Endothelial cell of umbilical vein (primary cell): ENCODE measurements around the gene TCTN2. TPM values are rescaled to one million over a fixed set of nuclear protein-coding genes. Genes with fewer than 3 reads are reported as not detected.

ENCODE experiments used
- BruUV-seq: library from RNA; stranded (reverse); fragments of 400-500 nt; replicated peaks from 2 replicates; lab custom pipeline; 2021; lab: Mats Ljungman, UMichigan
- CTCF ChIA-PET: fragments of 300-600, 350-600 bp; sonication (Branson Sonifier 250); formaldehyde crosslinking; loops from one replicate; lab custom pipeline; 2021; ENCODE audit warnings: antibody characterized with exemption, inconsistent platforms; lab: Charles Lee
- POLR2A ChIA-PET: fragments of 300-600, 350-600 bp; sonication (Branson Sonifier 250); formaldehyde crosslinking; loops from one replicate; lab custom pipeline; 2021; ENCODE audit warnings: antibody characterized with exemption, inconsistent platforms; lab: Charles Lee
- DNase-seq: peaks from one replicate; pipeline ENCODE4 v3.0.0-alpha.2; 2011; ENCODE audit warnings: low read depth, low spot score
- FAIRE-seq: peaks from 2 replicates; lab custom pipeline; 2011; peaks lifted over from hg19 to GRCh38; lab: Jason Lieb, UNC
- H2AFZ ChIP-seq: 2 replicates; pipeline ENCODE4 v1.6.0; 2012; ENCODE audit warnings: low read depth, low read length, control low read depth, inconsistent platforms
- H3K27ac ChIP-seq: 2 replicates; pipeline ENCODE4 v1.5.1; 2011; ENCODE audit warnings: low read depth, mild to moderate bottlenecking, control low read depth, low read length, moderate library complexity; ENCODE audit not compliant: insufficient read depth
- H3K27me3 ChIP-seq, 2 experiments: 2 replicates each; pipeline versions ENCODE4 v1.6.0 to v1.6.1; 2011; ENCODE audit warnings: low read length in 2 of 2, mixed read lengths in 1 of 2; ENCODE audit not compliant: control insufficient read depth in 2 of 2, insufficient read depth in 2 of 2
- H3K36me3 ChIP-seq, 2 experiments: 2 replicates in 1 of 2; 3 replicates in 1 of 2; pipeline ENCODE4 v1.5.1; 2011; ENCODE audit warnings: low read length in 2 of 2, mild to moderate bottlenecking in 1 of 2, moderate library complexity in 1 of 2; ENCODE audit not compliant: control insufficient read depth in 2 of 2, insufficient read depth in 2 of 2; ENCODE audit errors: extremely low read depth in 1 of 2
- H3K4me1 ChIP-seq: 3 replicates; pipeline ENCODE4 v1.5.1; 2011; ENCODE audit warnings: mild to moderate bottlenecking, low read length; ENCODE audit not compliant: control insufficient read depth, insufficient read depth; ENCODE audit errors: extremely low read depth
- H3K4me2 ChIP-seq: 2 replicates; pipeline ENCODE4 v1.6.1; 2011; ENCODE audit warnings: low read length, control low read depth, mixed read lengths; ENCODE audit not compliant: insufficient read depth
- H3K4me3 ChIP-seq, 3 experiments: fragments of 200-600 bp in 1 of 3; sonication (generic), shearing (Covaris generic) in 1 of 3; replicated peaks in 1 of 3; 2 replicates each; pipeline ENCODE4 v1.5.1; 2011 to 2016; ENCODE audit warnings: control low read depth in 3 of 3, low read length in 3 of 3, mild to moderate bottlenecking in 2 of 3, inconsistent platforms in 1 of 3, low read depth in 1 of 3, moderate library complexity in 1 of 3; ENCODE audit not compliant: insufficient read depth in 1 of 3
- H3K79me2 ChIP-seq: 2 replicates; pipeline ENCODE4 v1.6.0; 2012; ENCODE audit warnings: low read length, inconsistent platforms; ENCODE audit not compliant: control insufficient read depth, insufficient read depth
- H3K9ac ChIP-seq: replicated peaks from 2 replicates; pipeline ENCODE3; 2011; ENCODE audit warnings: low read length, control low read depth; ENCODE audit not compliant: insufficient read depth; ENCODE audit errors: extremely low read depth
- H3K9me1 ChIP-seq: replicated peaks from 3 replicates; pipeline ENCODE4 v1.6.0; 2011; ENCODE audit warnings: mild to moderate bottlenecking, low read length; ENCODE audit not compliant: control insufficient read depth, insufficient read depth; ENCODE audit errors: extremely low read depth
- H3K9me3 ChIP-seq: replicated peaks from 2 replicates; pipeline ENCODE4 v1.5.1; 2012; ENCODE audit warnings: low read length, inconsistent platforms; ENCODE audit not compliant: control insufficient read depth, insufficient read depth
- H4K20me1 ChIP-seq: replicated peaks from 2 replicates; pipeline ENCODE3; 2011; ENCODE audit warnings: mild to moderate bottlenecking, low read length; ENCODE audit not compliant: control insufficient read depth, insufficient read depth; ENCODE audit errors: extremely low read depth
- CTCF ChIP-seq, 2 donors: IDR thresholded peaks; 1 replicate in 1 of 2; 2 replicates in 1 of 2; pipeline ENCODE4 v1.5.1; 2011; ENCODE audit warnings: low read length in 2 of 2, mild to moderate bottlenecking in 2 of 2, moderate library complexity in 2 of 2, control low read depth in 1 of 2, inconsistent platforms in 1 of 2, low read depth in 1 of 2; ENCODE audit not compliant: insufficient read depth in 1 of 2; ENCODE audit errors: extremely low read depth in 1 of 2
- EZH2 ChIP-seq: IDR thresholded peaks from 2 replicates; pipeline ENCODE4 v1.6.1; 2012; ENCODE audit warnings: borderline replicate concordance, low read depth, mild to moderate bottlenecking, moderate library complexity, low read length, inconsistent platforms; ENCODE audit not compliant: severe bottlenecking
- FOS ChIP-seq: IDR thresholded peaks from 2 replicates; pipeline ENCODE4 v1.6.1; 2011; ENCODE audit warnings: mild to moderate bottlenecking, low read length, moderate library complexity, borderline replicate concordance; ENCODE audit not compliant: insufficient read depth
- GATA2 ChIP-seq: IDR thresholded peaks from 2 replicates; pipeline ENCODE4 v1.7.0; 2011; ENCODE audit warnings: low read depth, mild to moderate bottlenecking, moderate library complexity, mixed read lengths, low read length; ENCODE audit not compliant: insufficient read length, insufficient read depth
- JUN ChIP-seq: IDR thresholded peaks from 2 replicates; pipeline ENCODE4 v1.6.1; 2011; ENCODE audit warnings: borderline replicate concordance, low read depth; ENCODE audit not compliant: insufficient read length, insufficient read depth
- MYC ChIP-seq: IDR thresholded peaks from one replicate; pipeline ENCODE4 v1.6.1; 2011; ENCODE audit warnings: mild to moderate bottlenecking, low read depth, low read length
- POLR2A ChIP-seq: IDR thresholded peaks from 2 replicates; pipeline ENCODE4 v1.6.1; 2012; ENCODE audit warnings: low read depth, mild to moderate bottlenecking, control low read depth, low read length
- POLR2AphosphoS5 ChIP-seq: IDR thresholded peaks from 2 replicates; pipeline ENCODE4 v1.6.1; 2012; ENCODE audit warnings: low read depth, mild to moderate bottlenecking, control low read depth, low read length, moderate library complexity; ENCODE audit not compliant: insufficient read depth
- dilution Hi-C: fragments of 300-500 bp; cut with MboI; formaldehyde crosslinking; loops from one replicate; pipeline ENCODE4 v1.15.0; 2019; ENCODE audit warnings: low sequenced_read_pairs; ENCODE audit not compliant: extremely low pct_ligation_motif_present
- intact Hi-C: fragments of 100-400 bp; cut with micrococcal nuclease; formaldehyde crosslinking; loops from one replicate; pipeline ENCODE4 v1.10.0; 2022
- polyA plus RNA-seq, 4 experiments: library from polyadenylated mRNA; depleted of rRNA in 3 of 4; stranded (reverse) in 3 of 4; unstranded in 1 of 4; fragments of >200 nt; gene quantifications; 2 replicates each; pipeline versions ENCODE4 v1.2.1 to v1.2.3, GENCODE V29; 2011 to 2012; ENCODE audit warnings: missing spikeins in 1 of 4
- total RNA-seq: library from RNA; stranded (reverse); gene quantifications from 2 replicates; pipeline ENCODE4 v1.2.3, GENCODE V29; 2021
- TF ChIP-seq, protein P1 (sequence below): IDR thresholded peaks from 2 replicates; pipeline ENCODE4 v1.6.1; 2011; ENCODE audit not compliant: insufficient read depth, insufficient read length

TCTN2 gene
- total and polyA plus RNA-seq, 2 donors (not counting 3 experiments of a cell fraction or from before 2014, with no cell fraction given) = 11.2 to 16.7 TPM

GRCh38 chr12:123657211-123657610 lies 13.7 kb upstream of the TCTN2 start:
- no peak for TF ChIP-seq FOS
- TF ChIP-seq POLR2AphosphoS5 = no peak
- TF ChIP-seq EZH2 = no peak
- TF ChIP-seq JUN = no peak
- no peak for TF ChIP-seq GATA2
- TF ChIP-seq, protein P1, sequence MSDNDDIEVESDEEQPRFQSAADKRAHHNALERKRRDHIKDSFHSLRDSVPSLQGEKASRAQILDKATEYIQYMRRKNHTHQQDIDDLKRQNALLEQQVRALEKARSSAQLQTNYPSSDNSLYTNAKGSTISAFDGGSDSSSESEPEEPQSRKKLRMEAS = no peak
- TF ChIP-seq MYC = no peak
- TF ChIP-seq CTCF (IDR thresholded peaks at IDR 0.05; ENCODE audit: extremely low read depth in 1 of 2, insufficient read depth in 1 of 2, low read depth in 1 of 2, low read length in 2 of 2) = no peak
- TF ChIP-seq POLR2A = no peak
- no TSS peak for BruUV-seq
- H3K9me3 ChIP-seq = no peaks in the 10 kb centered on the region
- H3K36me3 ChIP-seq = peaks cover 5 to 10% of the 10 kb centered on the region in 2 experiments
- H2AFZ ChIP-seq = no peak overlapping the region
- DNase-seq (no peak), FAIRE-seq (no peak)
- no peaks in the 10 kb centered on the region for H4K20me1 ChIP-seq
- no peaks in the 10 kb centered on the region for H3K27me3 ChIP-seq
- ChIA-PET POLR2A (no interaction called here), CTCF (interaction anchor here (1.5 kb wide), 1 partner anchor 13 kb away, joined by 4 read pairs; no protein-coding TSS in a partner anchor)
- no peak overlapping the region for H3K4me2 ChIP-seq
- no peaks in the 10 kb centered on the region for H3K9me1 ChIP-seq
- H3K4me3 ChIP-seq = no peak overlapping the region
- H3K27ac ChIP-seq = no peak overlapping the region
- H3K79me2 ChIP-seq = no peaks in the 10 kb centered on the region
- intact Hi-C loops (no loop called here), dilution Hi-C loops (no loop called here)
- H3K4me1 ChIP-seq = no peaks in the 10 kb centered on the region
- no peak overlapping the region for H3K9ac ChIP-seq
